H7 (cell line): Measurements from ENCODE around the gene PC. TPM values are rescaled to one million over a fixed set of nuclear protein-coding genes. Genes with fewer than 3 reads are reported as not detected.
"Not testable (repeated sequence)": the region's sequence is repeated elsewhere in the genome, so short reads cannot be mapped to it uniquely, and the experiment has no call there.

ENCODE experiments used
- DNase-seq: peaks from one replicate; pipeline ENCODE4 v3.0.0; 2012
- H3K27me3 ChIP-seq: 2 replicates; pipeline ENCODE4 v1.6.0; 2011; ENCODE audit warnings: mild to moderate bottlenecking, low read length; ENCODE audit not compliant: control insufficient read depth, insufficient read depth
- H3K36me3 ChIP-seq: replicated peaks from 2 replicates; pipeline ENCODE4 v1.5.1; 2011; ENCODE audit warnings: low read length; ENCODE audit not compliant: control insufficient read depth, insufficient read depth
- H3K4me3 ChIP-seq: 2 replicates; pipeline ENCODE4 v1.5.1; 2011; ENCODE audit warnings: low read depth, mild to moderate bottlenecking, control low read depth, low read length, moderate library complexity; ENCODE audit not compliant: insufficient read depth
- total RNA-seq: library from RNA; depleted of rRNA; stranded (reverse); fragments of >200 nt; shearing (Covaris generic); gene quantifications from 2 replicates; pipeline ENCODE4 v1.2.3, GENCODE V29; 2014

PC gene
- total RNA-seq, 1 experiment from 2014 or later: 26.6 TPM

DNA sequence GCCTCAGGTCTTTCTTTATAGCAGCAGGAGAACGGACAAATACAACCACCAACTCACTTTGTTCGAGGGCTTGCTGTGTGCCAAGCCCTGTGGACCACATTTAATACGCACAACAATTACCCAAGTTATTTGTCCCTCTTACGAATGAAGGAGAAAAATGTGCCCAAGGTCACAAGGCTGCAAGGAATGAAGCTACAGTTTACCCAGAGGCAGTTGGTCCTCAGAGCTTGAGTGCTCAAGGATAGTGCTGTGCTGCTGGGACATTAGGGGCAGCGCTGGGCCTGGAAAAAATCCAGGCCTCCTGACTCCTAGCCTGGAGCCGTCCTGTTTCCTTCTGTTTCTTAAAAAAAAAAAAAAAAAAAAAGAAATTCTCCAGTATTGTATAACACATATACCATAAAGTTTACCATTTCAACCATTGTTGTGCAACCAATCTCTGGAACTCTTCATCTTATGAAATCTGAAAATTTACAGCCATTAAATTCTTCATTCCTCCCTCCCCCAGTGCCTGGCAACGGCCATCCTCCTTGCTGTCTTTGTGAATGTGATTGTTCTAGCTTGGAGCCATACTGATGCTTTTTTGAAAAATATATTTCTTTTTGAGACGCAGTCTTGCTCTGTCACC lies 15.9 kb upstream of the PC start:
- no peak for DNase-seq
- H3K27me3 ChIP-seq: no peaks in the 10 kb centered on the region
- no peak overlapping the region for H3K4me3 ChIP-seq
- no peaks in the 10 kb centered on the region for H3K36me3 ChIP-seq

DNA sequence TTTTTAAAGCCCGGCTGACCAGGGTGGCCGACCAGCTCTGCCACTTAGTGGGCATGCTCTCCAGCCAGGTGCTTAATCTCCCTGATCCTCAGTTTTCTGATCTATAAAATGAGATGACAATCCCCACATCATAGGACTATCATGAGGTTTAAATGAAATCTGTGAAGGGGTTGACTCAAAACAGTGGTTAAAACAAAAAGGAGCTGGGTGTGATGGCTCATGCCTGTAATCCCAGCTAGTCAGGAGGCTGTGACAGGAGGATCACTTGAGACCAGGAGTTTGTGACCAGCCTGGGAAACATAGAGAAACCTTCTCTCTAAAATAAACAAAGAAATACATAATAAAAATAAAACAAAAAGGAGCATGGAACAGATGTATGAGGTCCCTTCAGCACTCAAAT lies 13.3 kb upstream of the PC start:
- no peak for DNase-seq
- no peaks in the 10 kb centered on the region for H3K36me3 ChIP-seq
- no peaks in the 10 kb centered on the region for H3K27me3 ChIP-seq
- no peak overlapping the region for H3K4me3 ChIP-seq

DNA sequence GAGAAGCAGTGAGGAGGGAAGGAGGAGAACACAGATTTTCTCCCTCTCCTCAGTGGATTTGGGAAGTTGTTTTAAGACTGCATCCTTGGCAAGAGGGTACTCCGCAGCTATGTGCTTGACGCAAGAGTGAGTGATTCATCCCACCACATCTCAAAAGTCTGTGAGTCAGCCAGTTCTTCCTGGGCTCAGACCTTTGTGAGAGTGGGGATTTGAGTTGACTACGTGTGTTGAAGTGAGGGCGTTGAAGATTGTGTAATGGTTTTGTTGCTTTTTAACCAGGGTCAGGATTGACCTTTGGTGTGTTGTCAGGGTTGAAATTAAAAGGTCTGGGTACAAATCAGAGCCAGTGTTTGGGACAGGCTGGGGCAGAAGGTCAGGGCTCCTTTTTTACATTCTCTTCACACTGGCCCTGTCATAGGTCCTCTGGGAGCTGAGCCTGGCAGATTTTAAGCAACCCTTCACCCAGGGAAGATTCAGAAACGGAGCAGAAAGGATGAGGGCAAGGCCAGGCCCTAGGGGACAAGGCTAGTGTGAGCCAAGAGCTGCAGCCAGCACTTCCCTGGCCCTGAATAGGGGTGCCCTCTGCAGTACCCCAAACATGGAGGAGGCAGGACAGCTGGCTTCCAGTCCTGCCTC lies 12.7 kb upstream of the PC start:
- no peaks in the 10 kb centered on the region for H3K27me3 ChIP-seq
- no peak for DNase-seq
- H3K36me3 ChIP-seq: no peaks in the 10 kb centered on the region
- H3K4me3 ChIP-seq: no peak overlapping the region

DNA sequence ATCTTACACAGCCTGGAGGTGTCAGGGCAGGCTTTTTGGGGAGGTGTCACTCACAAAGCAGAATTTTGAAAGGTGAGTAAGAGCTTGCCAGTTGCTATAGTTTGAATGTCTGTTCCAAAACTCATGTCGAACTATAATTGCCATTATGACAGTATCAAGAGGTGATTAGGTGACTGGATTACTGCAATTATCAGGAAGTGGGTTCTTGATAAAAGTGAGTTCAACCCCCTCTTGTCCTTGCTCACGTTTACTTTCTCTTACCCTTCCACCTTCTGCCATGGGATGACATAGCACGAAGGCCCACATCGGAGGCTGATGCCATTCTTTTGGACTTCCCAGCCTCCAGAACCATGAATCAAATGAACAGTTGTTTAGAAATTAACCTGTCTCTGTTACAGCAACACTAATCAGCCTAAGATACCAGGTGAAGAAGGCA lies 12.2 kb upstream of the PC start:
- H3K36me3 ChIP-seq: no peaks in the 10 kb centered on the region
- H3K27me3 ChIP-seq: no peaks in the 10 kb centered on the region
- H3K4me3 ChIP-seq: no peak overlapping the region
- no peak for DNase-seq

- DNase-seq: no peak
- H3K4me3 ChIP-seq: no peak overlapping the region
- H3K27me3 ChIP-seq: no peaks in the 10 kb centered on the region
- H3K36me3 ChIP-seq: no peaks in the 10 kb centered on the region
These were observed 11.5 kb upstream of the PC start for GRCh38 chr11:66969584-66970225.

DNA sequence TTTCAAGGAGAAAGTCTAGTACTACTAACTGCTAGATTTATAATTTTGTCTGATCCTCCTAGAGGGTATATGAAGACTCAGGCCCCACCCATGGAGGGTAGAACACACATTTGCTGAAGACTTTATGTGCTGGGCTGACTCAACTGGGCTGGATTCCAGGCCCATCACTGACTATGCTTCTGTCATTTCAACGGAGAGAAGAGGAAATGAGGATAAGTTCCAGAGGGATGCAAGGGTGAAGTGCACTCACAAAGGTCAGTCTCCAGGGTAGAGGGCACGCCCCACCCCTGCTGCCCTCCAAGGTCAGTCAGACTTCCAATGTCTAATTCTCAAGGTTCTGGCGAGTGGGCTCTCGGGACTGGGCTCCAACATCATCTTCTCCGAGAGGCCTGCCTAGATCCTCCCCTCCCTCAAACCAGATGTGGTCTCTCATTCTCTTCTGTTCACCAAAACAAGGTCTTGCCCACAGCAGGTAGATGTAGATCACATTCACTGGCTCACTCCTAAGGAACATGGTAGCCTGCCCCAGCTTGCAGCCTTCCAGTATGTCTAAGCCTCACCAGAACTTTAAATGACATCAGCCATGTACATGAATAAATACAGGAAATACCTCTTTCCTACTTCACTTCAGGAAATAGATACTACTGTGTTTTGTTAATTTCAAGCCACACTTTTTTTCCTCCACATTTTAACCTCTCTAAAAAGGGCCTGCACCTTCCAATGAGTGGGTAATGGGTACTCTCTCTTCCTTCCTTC lies 9.7 kb upstream of the PC start:
- no peaks in the 10 kb centered on the region for H3K36me3 ChIP-seq
- DNase-seq: no peak
- H3K27me3 ChIP-seq: no peaks in the 10 kb centered on the region
- no peak overlapping the region for H3K4me3 ChIP-seq

DNA sequence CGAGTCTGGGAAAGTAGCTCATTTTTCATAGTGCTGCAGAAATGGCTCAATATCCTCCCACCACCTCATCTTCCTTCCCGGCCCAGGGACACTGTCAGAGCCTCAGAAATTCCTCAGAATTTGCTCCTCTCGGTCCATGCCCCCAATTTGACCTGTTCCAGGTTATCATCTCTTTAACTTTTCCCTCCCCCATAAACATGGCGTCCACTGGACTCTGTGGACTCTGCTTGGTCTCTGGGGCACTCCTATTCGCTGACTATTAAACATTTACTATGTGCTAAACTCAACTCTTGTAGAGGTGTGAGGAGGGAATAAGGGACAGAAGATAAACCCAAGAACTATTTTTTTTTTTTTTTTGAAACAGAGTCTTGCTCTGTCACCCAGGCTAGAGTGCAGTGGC lies 8.2 kb upstream of the PC start:
- Histone ChIP-seq H3K36me3 (no peaks in the 10 kb centered on the region), H3K27me3 (no peaks in the 10 kb centered on the region), H3K4me3 (no peak overlapping the region)
- DNase-seq: no peak

DNA sequence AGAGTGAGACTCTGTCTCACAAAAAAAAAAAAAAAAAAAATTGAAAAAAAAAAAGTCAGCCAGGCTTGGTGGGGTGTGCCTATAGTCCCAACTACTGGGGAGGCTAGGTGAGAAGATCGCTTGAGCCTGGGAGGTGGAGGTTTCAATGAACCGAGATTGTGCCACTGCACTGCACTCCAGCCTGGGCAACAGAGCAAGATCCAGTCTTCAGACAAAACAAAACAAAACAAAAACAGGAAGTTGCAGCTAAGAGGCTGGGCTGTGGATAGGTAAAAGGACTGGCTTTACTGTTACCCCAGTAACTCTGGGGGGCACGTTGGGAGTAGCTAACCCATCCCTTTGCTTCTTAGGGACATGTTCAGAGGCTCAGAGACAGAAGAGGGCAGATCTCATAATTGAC lies 6.3 kb upstream of the PC start:
- no peaks in the 10 kb centered on the region for H3K36me3 ChIP-seq
- peaks cover under 1% of the 10 kb centered on the region; the same call in 1 of the 2 replicates for H3K27me3 ChIP-seq
- H3K4me3 ChIP-seq: no peak overlapping the region
- no peak for DNase-seq

DNA sequence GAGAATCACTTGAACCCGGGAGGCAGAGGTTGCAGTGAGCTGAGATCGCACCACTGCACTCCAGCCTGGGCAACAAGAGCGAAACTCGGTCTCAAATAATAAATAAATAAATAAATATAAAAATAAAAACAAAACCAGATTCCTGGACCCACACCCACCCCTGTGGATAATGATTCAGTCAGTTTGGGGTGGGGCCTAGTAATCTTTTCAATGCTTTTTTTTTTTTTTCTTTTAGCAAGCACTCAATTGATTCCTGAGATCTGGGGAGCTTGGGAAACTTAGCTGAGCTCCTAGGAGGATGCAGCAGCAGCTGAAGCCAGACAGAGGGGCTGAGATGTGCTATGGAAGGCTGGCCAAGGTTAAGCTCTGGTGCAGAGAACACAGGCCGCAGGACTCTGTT lies 4.6 kb upstream of the PC start:
- H3K4me3 ChIP-seq: no peak overlapping the region
- peaks cover 1% of the 10 kb centered on the region; the same call in 1 of the 2 replicates for H3K27me3 ChIP-seq
- H3K36me3 ChIP-seq: no peaks in the 10 kb centered on the region
- DNase-seq: no peak

DNA sequence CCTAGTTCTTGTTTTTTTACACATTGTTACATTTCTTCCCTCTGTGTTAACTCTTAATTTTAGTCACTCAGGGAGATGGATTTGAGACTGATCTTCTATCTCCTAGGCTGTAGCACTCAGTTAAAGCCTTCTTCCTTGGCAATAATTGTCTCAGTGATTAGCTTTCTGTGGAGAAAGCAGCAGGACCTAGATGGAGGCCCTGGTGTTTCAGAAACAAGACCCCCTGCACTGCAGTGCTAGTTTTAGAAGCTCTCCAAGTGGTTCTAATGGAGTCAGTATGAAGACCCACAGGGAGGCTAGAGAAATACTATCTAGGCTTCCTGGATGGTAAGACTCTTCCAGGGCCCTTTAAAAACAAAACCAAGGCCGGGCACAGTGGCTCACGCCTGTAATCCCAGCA lies 4.1 kb upstream of the PC start:
- no peak for DNase-seq
- no peak overlapping the region for H3K4me3 ChIP-seq
- no peaks in the 10 kb centered on the region for H3K36me3 ChIP-seq
- H3K27me3 ChIP-seq: peaks cover 1% of the 10 kb centered on the region; the same call in 1 of the 2 replicates

DNA sequence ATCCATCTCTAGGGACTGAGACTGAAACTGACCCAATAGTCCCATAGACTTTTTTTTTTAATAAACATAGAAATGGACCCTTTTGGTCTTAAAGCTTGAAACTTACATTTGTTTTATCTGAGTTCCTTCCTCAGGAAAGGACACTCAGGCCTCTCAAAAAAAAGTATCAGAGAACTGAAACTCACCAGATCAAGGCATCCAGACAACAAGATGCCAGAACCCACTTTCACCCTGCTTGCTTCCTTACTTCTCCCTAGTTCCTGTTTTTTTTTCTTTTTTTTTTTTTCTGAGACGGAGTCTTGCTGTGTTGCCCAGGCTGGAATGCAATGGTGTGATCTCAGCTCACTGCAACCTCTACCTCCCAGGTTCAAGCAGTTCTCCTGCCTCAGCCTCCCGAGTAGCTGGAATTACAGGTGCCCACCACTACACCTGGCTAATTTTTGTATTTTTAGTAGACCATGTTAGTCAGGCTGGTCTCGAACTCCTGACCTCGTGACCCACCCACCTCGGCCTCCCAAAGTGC lies 3.6 kb upstream of the PC start:
- DNase-seq, H3K4me3 ChIP-seq, H3K36me3 ChIP-seq, H3K27me3 ChIP-seq: not testable (repeated sequence)

DNA sequence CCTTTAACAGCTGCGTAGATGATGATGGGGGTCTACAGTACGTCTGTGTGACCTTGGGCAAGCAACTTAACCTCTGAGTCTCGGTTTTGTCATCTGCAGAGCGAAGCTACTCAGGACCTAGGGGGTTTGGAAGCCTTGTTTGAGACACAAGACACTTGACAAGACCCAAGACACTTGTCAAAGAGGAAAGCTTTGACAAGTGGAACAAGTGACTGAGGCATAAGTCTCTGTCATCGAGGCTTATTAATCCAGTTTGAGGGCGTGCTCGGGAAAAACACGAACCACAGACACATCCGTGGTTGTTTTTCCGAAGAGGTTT lies 732 bp upstream of the PC start:
- H3K4me3 ChIP-seq: peak overlapping the region; percentile 35
- no peak for DNase-seq
- H3K36me3 ChIP-seq: no peaks in the 10 kb centered on the region
- H3K27me3 ChIP-seq: peaks cover 1% of the 10 kb centered on the region; the same call in 1 of the 2 replicates

- Histone ChIP-seq H3K27me3 (peaks cover 1% of the 10 kb centered on the region; the same call in 1 of the 2 replicates), H3K36me3 (no peaks in the 10 kb centered on the region), H3K4me3 (peak overlapping the region; percentile 82)
- DNase-seq: peak; percentile 94
These were observed 282 bp downstream of the PC start for GRCh38 chr11:66957971-66958231.

GRCh38 chr11:66956689-66957290 lies 1.4 kb downstream of the PC start:
- no peak overlapping the region for H3K4me3 ChIP-seq
- H3K27me3 ChIP-seq: peaks cover 1% of the 10 kb centered on the region; the same call in 1 of the 2 replicates
- H3K36me3 ChIP-seq: no peaks in the 10 kb centered on the region
- peak; percentile 63 for DNase-seq
